ENCODE measurements around the gene TMEM209. TPM values are rescaled to one million over a fixed set of nuclear protein-coding genes. Genes with fewer than 3 reads are reported as not detected.

The TMEM209 gene
- total RNA-seq, 4 donors from 2014 or later = 9.0 to 13.4 (median 10.4) TPM

GRCh38 chr7:130218806-130219620, 13.8 kb upstream of the TMEM209 start:
- TF ChIP-seq CTCF (IDR thresholded peaks at IDR 0.05; ENCODE audit: low read depth) = no peak

- TF ChIP-seq CTCF (IDR thresholded peaks at IDR 0.05; ENCODE audit: low read depth) = no peak
Observed at GRCh38 chr7:130216750-130217149, 11.5 kb upstream of the TMEM209 start.

GRCh38 chr7:130216025-130216424, 10.8 kb upstream of the TMEM209 start:
- TF ChIP-seq CTCF (IDR thresholded peaks at IDR 0.05; ENCODE audit: low read depth) = no peak

- TF ChIP-seq CTCF (IDR thresholded peaks at IDR 0.05; ENCODE audit: low read depth) = no peak
Observed at GRCh38 chr7:130213828-130214227, 8.6 kb upstream of the TMEM209 start.

- no peak for TF ChIP-seq CTCF (IDR thresholded peaks at IDR 0.05; ENCODE audit: low read depth)
Observed at GRCh38 chr7:130210181-130210935, 5.2 kb upstream of the TMEM209 start.

GRCh38 chr7:130208516-130208915, 3.3 kb upstream of the TMEM209 start:
- TF ChIP-seq CTCF (IDR thresholded peaks at IDR 0.05; ENCODE audit: low read depth) = no peak

GRCh38 chr7:130207642-130208041, 2.4 kb upstream of the TMEM209 start, which contains the start of gene SSMEM1:
Gene SSMEM1, plus strand, starts transcription at chr7:130207860. Its CDS starts 51 bp downstream, at chr7:130207911.
- TF ChIP-seq CTCF (IDR thresholded peaks at IDR 0.05; ENCODE audit: low read depth) = no peak
